Lower leg skin (tissue), 3 donors: ENCODE data around the gene RANBP3L.

ENCODE experiments used
- CTCF ChIP-seq, 3 donors: fragments of 450-650 bp; IDR thresholded peaks; one replicate each; pipeline ENCODE4 v1.5.1; 2016; ENCODE audit warnings: antibody characterized with exemption in 3 of 3, mild to moderate bottlenecking in 3 of 3, moderate library complexity in 2 of 3
- POLR2A ChIP-seq, 2 donors: fragments of 450-650 bp; IDR thresholded peaks; one replicate each; pipeline ENCODE4 v1.6.1; 2016 to 2017; ENCODE audit warnings: antibody characterized with exemption in 2 of 2, mild to moderate bottlenecking in 1 of 2, moderate library complexity in 1 of 2

GRCh38 chr5:36237751-36238150 is 64.0 kb downstream of the RANBP3L start:
- TF ChIP-seq POLR2A (IDR thresholded peaks at IDR 0.05) (no peak), CTCF (IDR thresholded peaks at IDR 0.05) (no peak)
